Measurements from ENCODE around the gene DLG5. TPM values are rescaled to one million over a fixed set of nuclear protein-coding genes. Genes with fewer than 3 reads are reported as not detected.

DLG5 gene
- total RNA-seq, 1 donor from 2014 or later = 64.5 TPM

Other genes starting within 250 kb of the DLG5 start
- gene POLR3A, start 102.8 kb upstream of the DLG5 start, total RNA-seq (ENCODE audit: unreplicated experiment) = 18.4 TPM
- 1,458 TPM for gene RPS24, start 107.1 kb upstream of the DLG5 start, total RNA-seq (ENCODE audit: unreplicated experiment)

Measured in endothelial cell (in vitro differentiated cells).